Measurements from ENCODE around the gene ADCK1.

DNA sequence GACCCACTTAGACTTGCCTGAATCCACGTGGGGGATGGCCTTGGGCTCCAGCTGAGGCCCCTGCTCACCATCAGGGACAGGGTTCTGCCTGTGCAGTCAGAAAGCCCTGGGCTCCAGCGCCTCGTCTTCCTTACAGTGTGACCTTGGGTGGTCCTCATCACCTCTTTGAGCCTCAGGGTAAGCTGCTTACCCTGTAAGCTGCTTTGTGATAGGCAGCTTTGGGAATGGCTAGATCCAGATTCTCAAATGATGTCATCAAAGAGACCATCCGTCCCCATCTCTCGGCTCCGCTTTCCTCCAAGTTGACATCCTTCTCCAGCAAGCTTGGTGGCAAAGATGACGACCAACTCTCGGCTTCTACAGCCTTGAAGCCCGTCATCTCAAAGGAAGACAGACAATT is 127.0 kb downstream of the ADCK1 start:
- TF ChIP-seq POLR2AphosphoS5 (IDR thresholded peaks at IDR 0.05; ENCODE audit: low read depth) (no peak), EZH2phosphoT487 (IDR thresholded peaks at IDR 0.05; ENCODE audit: unreplicated experiment) (no peak)
